Fibroblast of pulmonary artery (primary cell): Measurements from ENCODE around the gene DAPK1.

ENCODE experiments used
- DNase-seq: peaks from one replicate; pipeline ENCODE4 v3.0.0-alpha.2; 2010; ENCODE audit warnings: low read depth
- H3K4me3 ChIP-seq: replicated peaks from 2 replicates; pipeline ENCODE4 v1.5.1; 2011; ENCODE audit warnings: low read depth, mild to moderate bottlenecking, control low read depth, low read length, moderate library complexity
- TF ChIP-seq, protein P1 (sequence below): IDR thresholded peaks from 2 replicates; pipeline ENCODE4 v1.5.1; 2011; ENCODE audit warnings: mild to moderate bottlenecking, control low read depth, low read length, inconsistent platforms; ENCODE audit errors: missing control alignments

The DAPK1 gene

DNA sequence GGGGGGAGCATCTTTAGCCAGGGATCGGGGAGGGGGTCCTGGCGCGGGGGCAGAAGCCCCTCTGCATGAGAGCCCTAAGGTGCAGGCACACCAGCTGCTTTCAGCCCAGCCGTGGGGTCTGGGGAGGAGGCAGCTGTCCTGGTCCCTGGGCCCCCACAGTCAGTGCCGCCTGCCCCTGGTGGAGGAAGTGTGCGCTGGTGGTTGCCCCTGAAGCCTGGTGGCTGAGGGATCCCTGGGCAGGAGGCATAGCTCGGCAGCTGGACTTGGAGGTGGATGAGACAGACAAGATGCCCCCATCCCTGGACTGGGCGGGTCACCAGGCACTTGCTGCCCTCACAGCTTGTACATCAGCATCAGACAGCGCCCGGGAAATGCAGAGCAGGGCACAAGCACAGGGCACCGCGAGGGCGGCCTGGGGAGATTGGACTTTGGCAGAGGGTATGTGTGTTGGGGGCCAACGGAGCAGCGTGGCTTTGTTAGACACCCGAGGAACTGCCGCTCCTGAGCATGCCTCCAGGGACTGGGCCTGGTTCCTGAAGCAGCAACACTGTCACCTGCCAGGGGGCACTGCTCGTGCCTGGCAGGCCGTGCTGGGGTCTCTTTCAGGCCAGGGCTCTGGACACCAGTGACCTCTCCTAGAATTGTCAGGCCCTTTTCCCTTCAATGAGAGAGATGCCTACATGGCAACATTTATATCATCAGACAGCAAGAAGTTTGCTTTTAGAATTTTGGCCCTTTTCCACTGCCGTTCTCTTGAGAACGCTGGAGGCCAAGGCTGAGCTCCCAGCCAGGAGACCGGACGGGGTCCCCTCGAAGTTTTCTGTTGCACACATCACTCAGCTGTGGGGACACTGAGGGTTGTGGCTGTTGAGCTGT, 186.3 kb downstream of the DAPK1 start:
- H3K4me3 ChIP-seq, result no peak overlapping the region
- DNase-seq, result no peak
- TF ChIP-seq, protein P1, sequence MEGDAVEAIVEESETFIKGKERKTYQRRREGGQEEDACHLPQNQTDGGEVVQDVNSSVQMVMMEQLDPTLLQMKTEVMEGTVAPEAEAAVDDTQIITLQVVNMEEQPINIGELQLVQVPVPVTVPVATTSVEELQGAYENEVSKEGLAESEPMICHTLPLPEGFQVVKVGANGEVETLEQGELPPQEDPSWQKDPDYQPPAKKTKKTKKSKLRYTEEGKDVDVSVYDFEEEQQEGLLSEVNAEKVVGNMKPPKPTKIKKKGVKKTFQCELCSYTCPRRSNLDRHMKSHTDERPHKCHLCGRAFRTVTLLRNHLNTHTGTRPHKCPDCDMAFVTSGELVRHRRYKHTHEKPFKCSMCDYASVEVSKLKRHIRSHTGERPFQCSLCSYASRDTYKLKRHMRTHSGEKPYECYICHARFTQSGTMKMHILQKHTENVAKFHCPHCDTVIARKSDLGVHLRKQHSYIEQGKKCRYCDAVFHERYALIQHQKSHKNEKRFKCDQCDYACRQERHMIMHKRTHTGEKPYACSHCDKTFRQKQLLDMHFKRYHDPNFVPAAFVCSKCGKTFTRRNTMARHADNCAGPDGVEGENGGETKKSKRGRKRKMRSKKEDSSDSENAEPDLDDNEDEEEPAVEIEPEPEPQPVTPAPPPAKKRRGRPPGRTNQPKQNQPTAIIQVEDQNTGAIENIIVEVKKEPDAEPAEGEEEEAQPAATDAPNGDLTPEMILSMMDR, result no peak

DNA sequence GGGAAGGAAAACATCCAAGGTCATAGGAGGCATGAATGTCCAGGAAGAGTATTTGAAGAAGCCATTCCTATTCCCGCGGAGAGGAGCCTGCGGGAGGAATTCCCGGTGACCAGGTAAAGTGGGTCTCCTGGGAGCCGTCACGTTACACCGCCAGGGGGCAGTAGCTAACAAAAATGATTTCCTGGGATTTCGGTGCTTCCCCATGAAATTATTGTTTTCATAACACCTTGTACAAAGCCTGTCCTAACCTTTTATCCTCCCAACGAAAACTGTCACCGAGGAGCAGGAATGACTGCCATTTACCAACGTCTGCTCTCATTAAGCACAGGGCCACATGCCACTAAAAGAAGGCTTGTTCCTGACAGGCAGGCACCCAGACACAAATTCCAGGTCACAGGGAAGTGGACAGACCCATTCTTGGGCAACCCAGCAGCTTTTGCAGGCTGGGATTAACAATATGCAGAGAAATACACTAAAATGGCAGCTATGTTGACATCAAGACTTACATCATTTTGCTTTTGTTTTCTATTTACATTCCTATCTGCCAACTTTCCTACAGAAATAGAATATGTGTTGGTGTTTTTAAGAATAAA, 187.1 kb downstream of the DAPK1 start:
- TF ChIP-seq, protein P1, result peak; percentile 78
- peak; percentile 52 for DNase-seq
- no peak overlapping the region for H3K4me3 ChIP-seq

DNA sequence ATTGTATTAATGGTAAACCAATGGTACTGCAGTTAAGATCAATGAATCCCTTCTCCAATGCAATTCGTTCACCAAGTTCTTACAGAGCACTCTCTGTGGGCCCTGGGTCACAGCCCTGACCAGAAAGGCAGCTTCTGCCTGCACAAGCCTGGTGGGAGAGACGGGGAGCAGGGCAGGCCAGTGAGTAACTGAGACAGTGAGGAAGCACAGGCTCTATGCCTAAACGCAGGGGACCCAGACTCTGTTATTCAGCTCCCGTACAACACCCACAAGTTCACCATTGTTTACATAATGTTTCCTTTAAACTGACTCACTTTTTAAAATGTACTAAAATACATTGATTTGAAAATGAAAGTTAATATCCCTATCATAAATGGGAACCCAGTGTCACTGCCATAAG, 187.8 kb downstream of the DAPK1 start:
- DNase-seq, result no peak
- TF ChIP-seq, protein P1, result no peak
- H3K4me3 ChIP-seq, result no peak overlapping the region

DNA sequence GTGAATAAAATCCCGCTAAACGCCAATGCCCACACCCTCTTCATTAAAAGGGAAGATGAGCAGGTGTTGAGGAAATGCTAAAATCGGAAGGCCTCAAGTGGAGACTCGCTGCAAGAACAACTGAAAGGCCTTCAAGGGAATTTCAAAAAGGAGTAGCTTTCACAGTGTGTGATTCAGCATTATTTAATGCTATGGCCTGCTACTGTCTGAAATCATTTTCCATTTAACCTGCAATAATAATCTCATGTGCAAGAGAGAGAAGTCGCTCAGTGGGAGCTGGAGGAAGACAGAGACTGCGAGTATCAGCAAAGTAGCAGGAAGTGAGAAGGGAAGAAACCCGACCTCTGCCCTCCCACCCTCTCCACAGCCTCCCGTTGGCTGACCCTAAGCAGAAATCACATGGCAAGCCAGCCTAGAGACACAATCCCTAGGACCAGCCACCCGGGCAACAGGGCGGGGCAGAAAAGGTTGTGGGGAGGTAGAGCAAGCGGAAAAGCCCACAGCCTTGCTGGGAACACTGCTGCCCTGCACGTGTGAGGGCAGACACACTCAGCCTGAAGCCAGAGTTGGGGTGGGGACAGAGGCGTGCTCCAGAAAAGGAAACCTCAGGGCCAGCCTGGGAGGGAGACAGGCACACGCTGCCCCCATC, 188.3 kb downstream of the DAPK1 start:
- H3K4me3 ChIP-seq, result no peak overlapping the region
- TF ChIP-seq, protein P1, result no peak
- DNase-seq, result no peak

DNA sequence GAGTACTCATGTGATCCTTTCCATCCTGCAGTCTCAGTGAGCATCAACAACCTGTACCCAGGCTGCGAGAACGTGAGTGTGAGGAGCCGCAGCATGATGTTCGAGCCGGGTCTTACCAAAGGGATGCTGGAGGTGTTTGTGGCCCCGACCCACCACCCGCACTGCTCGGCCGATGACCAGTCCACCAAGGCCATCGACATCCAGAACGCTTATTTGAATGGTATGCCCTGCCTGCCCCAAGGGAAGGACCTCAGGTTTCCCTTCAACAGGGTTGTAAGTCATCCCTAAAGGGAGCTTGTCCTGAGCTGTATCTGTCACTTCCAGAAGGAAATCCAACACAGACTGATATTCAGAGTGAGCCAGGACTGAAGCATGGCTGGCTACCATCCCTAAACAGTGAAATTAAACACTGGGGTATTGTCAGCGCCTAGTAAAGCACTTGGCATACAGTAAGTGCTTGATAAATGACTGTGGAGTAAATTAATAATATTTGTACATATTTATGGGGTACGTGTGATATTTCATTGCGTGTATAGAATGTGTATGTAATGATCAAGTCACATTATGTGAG, 188.9 kb downstream of the DAPK1 start:
- TF ChIP-seq, protein P1, result no peak
- no peak for DNase-seq
- no peak overlapping the region for H3K4me3 ChIP-seq

DNA sequence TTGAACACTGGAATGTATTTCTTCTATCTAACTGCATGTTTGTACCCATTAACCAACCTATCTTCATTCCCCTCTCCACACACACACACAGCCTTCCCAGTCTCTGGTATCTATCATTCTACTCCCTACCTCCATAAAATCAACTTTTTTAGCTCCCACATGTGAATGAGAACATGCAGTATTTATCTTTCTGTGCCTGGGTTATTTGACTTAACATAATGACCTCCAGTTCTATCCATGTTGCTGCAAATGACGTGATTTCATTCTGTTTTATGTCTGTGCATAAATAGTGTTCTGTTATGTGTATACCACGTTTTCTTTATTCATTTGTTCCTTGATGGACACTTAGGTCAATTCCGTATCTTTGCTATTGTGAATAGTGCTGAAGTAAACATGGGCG, 189.5 kb downstream of the DAPK1 start:
- no peak overlapping the region for H3K4me3 ChIP-seq
- DNase-seq, result no peak
- TF ChIP-seq, protein P1, result no peak
